GM13977 (cell line): ENCODE measurements around the gene POMGNT2.

Source experiments
- DNase-seq: peaks from one replicate; pipeline ENCODE4 v3.0.0; 2012; ENCODE audit warnings: low spot score
- CTCF ChIP-seq: IDR thresholded peaks from 2 replicates; pipeline ENCODE4 v1.5.1; 2012; ENCODE audit warnings: mild to moderate bottlenecking, control low read depth; ENCODE audit not compliant: insufficient read depth; ENCODE audit errors: extremely low read depth, missing control alignments
- in situ Hi-C: fragments of 300-500 bp; cut with MboI; formaldehyde crosslinking; loops from one replicate; pipeline ENCODE4 v1.12.0; 2022; ENCODE audit warnings: low sequenced_read_pairs, low pct_unique_long_range_greater_than_20kb, mixed read lengths, inconsistent platforms; ENCODE audit not compliant: unreplicated experiment

Gene POMGNT2

GRCh38 chr3:43095370-43095769 lies 10.5 kb downstream of the POMGNT2 start:
- DNase-seq: no peak
- in situ Hi-C loops: no loop called here
- no peak for TF ChIP-seq CTCF

DNA sequence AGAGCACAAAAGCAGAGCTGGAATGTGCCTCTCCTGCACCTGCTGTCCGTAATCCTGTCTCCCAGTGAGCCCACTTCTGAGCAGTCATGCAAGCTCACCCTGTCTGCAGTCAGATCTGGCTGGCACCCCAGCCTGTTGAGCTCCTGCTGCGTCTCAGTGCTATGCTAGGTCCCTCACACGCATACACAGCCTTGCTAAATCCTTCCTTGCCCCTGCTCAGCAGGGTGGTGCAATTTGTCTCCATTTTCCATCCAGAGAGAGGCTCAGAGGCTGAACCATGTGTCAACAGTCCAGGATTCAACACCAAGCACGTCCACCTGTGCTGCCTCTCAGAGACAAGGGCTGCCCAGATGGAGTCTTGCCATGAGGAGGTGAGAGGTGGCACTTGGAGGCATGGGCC lies 11.0 kb downstream of the POMGNT2 start:
- DNase-seq: no peak
- TF ChIP-seq CTCF: no peak
- in situ Hi-C loops: no loop called here

GRCh38 chr3:43094381-43094780 lies 11.5 kb downstream of the POMGNT2 start:
- in situ Hi-C loops: no loop called here
- TF ChIP-seq CTCF: no peak
- no peak for DNase-seq

DNA sequence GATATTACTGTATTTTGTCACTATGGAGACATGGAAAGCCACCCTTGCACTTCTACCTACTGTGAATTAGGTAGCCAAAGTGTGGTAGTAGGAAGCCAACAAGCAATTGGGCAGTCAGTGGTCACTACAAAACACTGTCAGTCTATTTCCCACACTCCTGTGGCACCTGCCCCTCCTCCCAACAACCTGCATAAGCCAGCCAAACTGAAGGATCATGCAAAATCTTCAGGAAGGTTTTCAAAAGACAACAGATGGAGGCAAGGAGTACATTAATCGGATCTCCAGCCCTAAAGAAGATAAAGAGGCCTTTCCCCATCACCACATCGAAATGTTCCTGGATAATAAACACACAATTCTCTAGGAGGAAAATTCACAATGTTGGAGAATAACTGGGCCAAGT lies 11.9 kb downstream of the POMGNT2 start:
- in situ Hi-C loops: no loop called here
- TF ChIP-seq CTCF: no peak
- no peak for DNase-seq

GRCh38 chr3:43093006-43093405 lies 12.9 kb downstream of the POMGNT2 start:
- DNase-seq: no peak
- no peak for TF ChIP-seq CTCF
- in situ Hi-C loops: no loop called here

- no peak for DNase-seq
- in situ Hi-C loops: no loop called here
- TF ChIP-seq CTCF: no peak
Measured at GRCh38 chr3:43091481-43091880, 14.4 kb downstream of the POMGNT2 start.

DNA sequence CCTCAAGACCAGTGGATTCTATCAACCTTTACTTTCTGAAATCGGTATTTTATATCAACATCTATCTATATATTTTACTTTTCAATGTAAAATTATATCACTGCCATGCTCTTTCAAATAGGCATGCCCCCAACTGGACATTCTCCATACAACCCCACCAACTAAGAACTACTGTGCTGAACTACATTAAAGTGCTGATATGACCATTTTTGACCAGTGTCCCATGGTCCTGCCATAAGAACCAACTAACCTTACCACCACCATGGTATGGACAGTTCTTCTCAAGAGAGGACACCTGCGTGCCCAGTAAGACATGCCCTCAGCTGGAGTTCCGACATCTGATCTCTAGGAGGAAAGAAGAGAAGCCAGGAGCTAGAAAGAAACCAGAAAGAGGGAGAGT lies 15.6 kb downstream of the POMGNT2 start:
- DNase-seq: no peak
- in situ Hi-C loops: no loop called here
- TF ChIP-seq CTCF: no peak
